AG04449 (cell line): ENCODE results near the gene SH3PXD2A.

ENCODE experiments used
- CTCF ChIA-PET: fragments of 350-600 bp; formaldehyde crosslinking; extraction: SDS; loops from one replicate; lab custom pipeline; 2021; ENCODE audit warnings: antibody characterized with exemption; lab: Yijun Ruan, JAX
- POLR2A ChIA-PET: fragments of 400-600, 350-600 bp; formaldehyde crosslinking; extraction: SDS; loops from one replicate; lab custom pipeline; 2020; ENCODE audit warnings: antibody characterized with exemption, inconsistent platforms; lab: Yijun Ruan, JAX
- DNase-seq: peaks from one replicate; pipeline ENCODE4 v3.0.0-alpha.2; 2010; ENCODE audit warnings: low read depth, low spot score
- H3K4me3 ChIP-seq: 2 replicates; pipeline ENCODE4 v1.5.1; 2011; ENCODE audit warnings: low read depth, mild to moderate bottlenecking, control low read depth, low read length
- CTCF ChIP-seq: IDR thresholded peaks from one replicate; pipeline ENCODE4 v1.5.1; 2011; ENCODE audit warnings: mild to moderate bottlenecking, moderate library complexity, low read length, control low read depth, inconsistent platforms; ENCODE audit not compliant: insufficient read depth; ENCODE audit errors: missing control alignments

The SH3PXD2A gene

GRCh38 chr10:103854265-103854685 lies 1.1 kb downstream of the SH3PXD2A start:
- POLR2A ChIA-PET = interaction anchor here (1.6 kb wide), 1 partner anchor 11 kb away, joined by 5 read pairs; no protein-coding TSS in a partner anchor
- DNase-seq = no peak
- peak; percentile 17 for TF ChIP-seq CTCF
- CTCF ChIA-PET = interaction anchor here (0.8 to 13.5 kb wide), 15 partner anchors 10 to 256 kb away, joined by 3 to 356 read pairs (median 4); no protein-coding TSS in a partner anchor
- H3K4me3 ChIP-seq = peak overlapping the region; percentile 76

GRCh38 chr10:103853428-103854264 lies 1.7 kb downstream of the SH3PXD2A start:
- peak overlapping the region; percentile 76 for H3K4me3 ChIP-seq
- ChIA-PET POLR2A (interaction anchor here (1.6 kb wide), 1 partner anchor 10 kb away, joined by 5 read pairs; no protein-coding TSS in a partner anchor), CTCF (interaction anchor here (0.8 to 13.5 kb wide), 13 partner anchors 10 to 208 kb away, joined by 3 to 356 read pairs (median 4); no protein-coding TSS in a partner anchor)
- no peak for TF ChIP-seq CTCF
- no peak for DNase-seq

DNA sequence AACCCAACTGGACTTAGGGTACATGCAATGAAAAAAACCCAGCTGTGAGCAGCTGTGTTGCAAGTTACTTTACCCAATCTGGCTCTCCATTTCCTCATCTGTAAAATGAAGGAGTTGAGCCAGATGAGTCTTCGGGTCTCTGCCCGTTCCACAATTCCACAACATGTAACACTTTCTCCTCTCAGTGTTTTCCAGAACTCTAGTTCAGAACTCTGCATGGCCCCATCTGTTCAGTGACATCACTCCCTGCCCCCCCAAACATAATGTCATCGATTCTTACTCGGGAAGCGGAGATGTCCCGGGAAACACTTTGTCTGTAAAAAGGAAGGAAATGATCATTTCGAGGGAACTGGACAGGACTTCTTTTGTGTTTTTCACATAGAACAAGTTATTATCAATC lies 2.5 kb downstream of the SH3PXD2A start:
- H3K4me3 ChIP-seq = no peak overlapping the region
- CTCF ChIA-PET = interaction anchor here (0.8 to 13.5 kb wide), 7 partner anchors 10 to 259 kb away, joined by 3 to 356 read pairs (median 4); no protein-coding TSS in a partner anchor
- no peak for TF ChIP-seq CTCF
- DNase-seq = no peak
- POLR2A ChIA-PET = no interaction called here

- CTCF ChIA-PET = interaction anchor here (0.8 to 13.5 kb wide), 11 partner anchors 9 to 269 kb away, joined by 3 to 356 read pairs (median 4); partner anchors contain the start of gene SFR1
- TF ChIP-seq CTCF = no peak
- H3K4me3 ChIP-seq = no peak overlapping the region
- POLR2A ChIA-PET = no interaction called here
- DNase-seq = no peak
Observed at GRCh38 chr10:103852189-103852711, 3.1 kb downstream of the SH3PXD2A start.

DNA sequence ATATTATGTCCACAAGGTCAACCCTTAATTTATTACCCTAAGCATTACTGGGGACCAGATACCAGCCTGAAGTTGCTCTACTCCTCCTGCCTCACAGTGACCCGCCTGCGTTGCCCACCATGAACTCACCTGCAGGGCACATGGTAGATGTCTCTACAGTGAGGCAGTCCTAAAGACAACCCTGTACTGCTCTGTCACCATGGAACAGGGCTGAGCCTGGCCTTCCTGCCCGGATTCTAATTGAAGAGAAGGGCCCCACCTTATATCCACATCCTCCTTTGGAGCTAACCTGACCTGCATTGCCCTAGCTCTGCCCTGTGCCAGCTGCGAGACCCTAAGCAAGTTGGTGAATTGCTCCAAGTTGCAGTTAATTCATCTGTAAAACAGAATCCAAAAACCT lies 4.1 kb downstream of the SH3PXD2A start:
- TF ChIP-seq CTCF = no peak
- DNase-seq = no peak
- H3K4me3 ChIP-seq = no peak overlapping the region
- ChIA-PET POLR2A (no interaction called here), CTCF (interaction anchor here (0.6 to 13.5 kb wide), 7 partner anchors 16 to 270 kb away, joined by 3 to 356 read pairs (median 4); partner anchors contain the start of gene SFR1)

DNA sequence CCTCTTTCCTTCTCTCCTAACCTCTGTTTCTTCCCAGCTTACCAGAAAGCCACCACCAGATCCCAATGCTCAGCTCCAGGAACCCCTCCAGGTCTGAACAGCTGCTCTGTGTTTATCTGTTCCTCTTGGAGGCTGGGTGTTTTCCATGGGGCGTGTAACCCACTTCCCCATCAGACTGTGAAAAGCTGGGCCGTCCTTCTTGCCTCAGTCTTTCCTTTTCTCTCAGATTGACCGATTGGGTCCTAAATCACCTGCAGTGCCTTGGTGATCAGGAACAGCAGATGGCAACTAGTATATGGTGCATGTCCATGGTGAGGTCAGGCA lies 4.8 kb downstream of the SH3PXD2A start:
- 0 out of 2 replicates have a peak overlapping the region, but pooled peaks have one; percentile 16 for H3K4me3 ChIP-seq
- ChIA-PET CTCF (interaction anchor here (0.9 to 13.5 kb wide), 2 partner anchors 140 to 165 kb away, joined by 3 to 356 read pairs; no protein-coding TSS in a partner anchor), POLR2A (no interaction called here)
- TF ChIP-seq CTCF = no peak
- DNase-seq = no peak
